Activated T-cell treated with anti-CD3 and anti-CD28 coated beads for 1 hour (primary cell): ENCODE data around the gene MORN3.

Experiments
- DNase-seq: peaks from one replicate; pipeline ENCODE4 v3.0.0-alpha.2; 2020; ENCODE audit warnings: low read depth

The MORN3 gene

GRCh38 chr12:121602766-121603165 is 66.7 kb downstream of the MORN3 start:
- DNase-seq: no peak

- no peak for DNase-seq
Observed at GRCh38 chr12:121600702-121601336, 68.6 kb downstream of the MORN3 start.
